ENCODE data around the gene ADAMTS12.

Gene ADAMTS12

DNA sequence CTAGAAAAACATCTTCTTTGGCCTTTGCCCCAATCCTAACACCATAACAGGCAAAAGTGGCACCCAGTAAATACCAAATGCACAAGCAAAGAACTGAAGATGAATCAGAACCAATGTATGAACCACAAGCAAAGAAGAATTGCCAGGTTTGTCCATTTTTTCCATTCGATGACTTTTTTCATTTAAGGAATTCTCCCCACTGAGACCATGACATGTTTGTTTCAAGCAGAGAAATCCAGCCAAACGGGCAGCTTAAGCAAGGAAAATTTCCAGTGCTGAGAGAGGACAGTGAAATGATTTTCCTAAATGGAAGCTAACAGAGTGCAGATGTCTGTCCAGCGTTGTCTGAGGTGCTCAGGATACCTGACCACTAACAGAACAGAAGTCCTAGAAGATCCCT, 203.7 kb downstream of the ADAMTS12 start:
- no peaks in the 10 kb centered on the region for H3K9me3 ChIP-seq (ENCODE audit: insufficient read depth, low read length)
- H3K27ac ChIP-seq (ENCODE audit: low read length) = no peak overlapping the region
- no peak overlapping the region for H3K4me2 ChIP-seq (ENCODE audit: low read length)
- H3K4me3 ChIP-seq (ENCODE audit: low read length) = no peak overlapping the region
- TF ChIP-seq CTCF (IDR thresholded peaks at IDR 0.05; ENCODE audit: low read depth, low read length) = no peak
- TF ChIP-seq EZH2phosphoT487 (IDR thresholded peaks at IDR 0.05; ENCODE audit: low read depth) = no peak
- H2AFZ ChIP-seq (ENCODE audit: low read depth, low read length) = no peak overlapping the region
- no peaks in the 10 kb centered on the region for H3K27me3 ChIP-seq (ENCODE audit: low read depth, low read length)
- no peaks in the 10 kb centered on the region for H3K79me2 ChIP-seq (ENCODE audit: low read length)
- H4K20me1 ChIP-seq (ENCODE audit: insufficient read depth, low read length) = no peaks in the 10 kb centered on the region
- H3K4me1 ChIP-seq (ENCODE audit: low read length) = no peaks in the 10 kb centered on the region
- no peaks in the 10 kb centered on the region for H3K36me3 ChIP-seq (replicated peaks; ENCODE audit: low read depth, low read length)
- no peak overlapping the region for H3K9ac ChIP-seq (ENCODE audit: low read length)

GRCh38 chr5:33685873-33686755, 205.7 kb downstream of the ADAMTS12 start:
- H3K27me3 ChIP-seq (ENCODE audit: low read depth, low read length) = no peaks in the 10 kb centered on the region
- no peaks in the 10 kb centered on the region for H3K9me3 ChIP-seq (ENCODE audit: insufficient read depth, low read length)
- H3K36me3 ChIP-seq (replicated peaks; ENCODE audit: low read depth, low read length) = no peaks in the 10 kb centered on the region
- H3K4me1 ChIP-seq (ENCODE audit: low read length) = no peaks in the 10 kb centered on the region
- no peak overlapping the region for H3K4me3 ChIP-seq (ENCODE audit: low read length)
- TF ChIP-seq EZH2phosphoT487 (IDR thresholded peaks at IDR 0.05; ENCODE audit: low read depth) (no peak), CTCF (IDR thresholded peaks at IDR 0.05; ENCODE audit: low read depth, low read length) (no peak)
- H3K4me2 ChIP-seq (ENCODE audit: low read length) = no peak overlapping the region
- no peaks in the 10 kb centered on the region for H3K79me2 ChIP-seq (ENCODE audit: low read length)
- no peak overlapping the region for H2AFZ ChIP-seq (ENCODE audit: low read depth, low read length)
- no peaks in the 10 kb centered on the region for H4K20me1 ChIP-seq (ENCODE audit: insufficient read depth, low read length)
- H3K9ac ChIP-seq (ENCODE audit: low read length) = no peak overlapping the region
- H3K27ac ChIP-seq (ENCODE audit: low read length) = no peak overlapping the region

- Histone ChIP-seq H3K4me1 (ENCODE audit: low read length) (peaks cover under 1% of the 10 kb centered on the region), H3K27ac (ENCODE audit: low read length) (no peak overlapping the region), H2AFZ (ENCODE audit: low read depth, low read length) (no peak overlapping the region), H3K79me2 (ENCODE audit: low read length) (no peaks in the 10 kb centered on the region), H3K36me3 (replicated peaks; ENCODE audit: low read depth, low read length) (no peaks in the 10 kb centered on the region), H3K4me3 (ENCODE audit: low read length) (no peak overlapping the region), H3K9ac (ENCODE audit: low read length) (no peak overlapping the region), H3K4me2 (ENCODE audit: low read length) (no peak overlapping the region), H3K9me3 (ENCODE audit: insufficient read depth, low read length) (no peaks in the 10 kb centered on the region), H3K27me3 (ENCODE audit: low read depth, low read length) (no peaks in the 10 kb centered on the region), H4K20me1 (ENCODE audit: insufficient read depth, low read length) (no peaks in the 10 kb centered on the region)
- no peak for TF ChIP-seq CTCF (IDR thresholded peaks at IDR 0.05; ENCODE audit: low read depth, low read length)
- TF ChIP-seq EZH2phosphoT487 (IDR thresholded peaks at IDR 0.05; ENCODE audit: low read depth) = no peak
These were observed 207.2 kb downstream of the ADAMTS12 start for GRCh38 chr5:33684496-33685159.

DNA sequence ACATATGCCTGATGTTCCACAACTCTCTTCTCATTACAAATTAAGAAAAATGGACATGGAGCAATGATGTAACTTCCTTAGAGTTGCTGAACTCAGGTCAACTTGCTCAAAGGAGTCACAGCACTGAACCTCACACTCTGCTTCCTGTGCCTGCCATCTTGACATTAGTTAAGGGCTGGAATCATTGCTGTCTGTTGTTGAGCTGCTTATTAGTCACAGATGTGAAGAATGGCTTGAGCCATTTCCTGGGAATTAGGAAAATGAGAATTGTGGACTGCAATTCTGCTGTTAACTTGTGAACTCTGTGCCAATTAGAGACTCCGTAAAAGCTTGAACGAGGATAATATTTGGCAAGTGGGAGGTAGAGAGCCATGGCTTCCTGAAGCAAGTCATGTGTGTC, 212.0 kb downstream of the ADAMTS12 start:
- H4K20me1 ChIP-seq (ENCODE audit: insufficient read depth, low read length) = no peaks in the 10 kb centered on the region
- no peak overlapping the region for H2AFZ ChIP-seq (ENCODE audit: low read depth, low read length)
- H3K4me3 ChIP-seq (ENCODE audit: low read length) = no peak overlapping the region
- no peaks in the 10 kb centered on the region for H3K79me2 ChIP-seq (ENCODE audit: low read length)
- peaks cover 30% of the 10 kb centered on the region for H3K4me1 ChIP-seq (ENCODE audit: low read length)
- H3K9me3 ChIP-seq (ENCODE audit: insufficient read depth, low read length) = peaks cover 3% of the 10 kb centered on the region; the same call in 1 of the 2 replicates
- H3K27me3 ChIP-seq (ENCODE audit: low read depth, low read length) = peaks cover 6% of the 10 kb centered on the region
- H3K27ac ChIP-seq (ENCODE audit: low read length) = no peak overlapping the region
- no peak overlapping the region for H3K4me2 ChIP-seq (ENCODE audit: low read length)
- TF ChIP-seq EZH2phosphoT487 (IDR thresholded peaks at IDR 0.05; ENCODE audit: low read depth) = no peak
- no peak for TF ChIP-seq CTCF (IDR thresholded peaks at IDR 0.05; ENCODE audit: low read depth, low read length)
- no peak overlapping the region for H3K9ac ChIP-seq (ENCODE audit: low read length)
- H3K36me3 ChIP-seq (replicated peaks; ENCODE audit: low read depth, low read length) = peaks cover 8% of the 10 kb centered on the region
